ENCODE data around the gene FADD. TPM values are rescaled to one million over a fixed set of nuclear protein-coding genes. Genes with fewer than 3 reads are reported as not detected.
A peak's percentile ranks its signal among the peaks of the same experiment; 100 is the strongest.

FADD gene
- polyA plus RNA-seq, 1 donor (not counting 4 experiments of a cell fraction or from before 2014, with no cell fraction given): 33.7 TPM

DNA sequence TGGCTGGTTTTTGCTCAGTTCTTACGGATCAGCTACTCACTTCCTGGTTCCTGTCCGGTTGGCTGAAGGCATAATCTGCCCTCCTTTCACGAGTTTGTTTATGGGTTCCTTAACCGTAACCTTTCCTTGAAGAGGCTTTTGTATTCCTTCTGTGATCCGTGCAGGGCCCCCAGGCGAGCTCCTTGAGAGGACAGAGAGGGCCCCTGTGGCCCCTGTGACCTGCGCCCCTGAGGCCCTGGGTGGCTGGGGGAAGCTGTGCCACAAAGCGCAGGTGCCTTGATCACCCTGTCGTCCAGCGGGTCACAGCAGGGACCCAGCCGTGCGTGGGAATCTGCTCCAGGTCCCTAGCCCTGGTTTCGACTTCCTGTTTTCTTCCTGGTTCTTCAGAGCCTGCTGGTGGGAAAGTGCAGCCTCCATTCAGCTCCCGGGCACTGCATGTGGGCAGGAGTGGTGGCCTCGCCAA, 27.8 kb upstream of the FADD start:
- Histone ChIP-seq H3K79me2 (ENCODE audit: control insufficient read depth, insufficient read depth, low read length) (no peaks in the 10 kb centered on the region), H3K9me3 (ENCODE audit: control insufficient read depth, low read depth, low read length) (no peaks in the 10 kb centered on the region), H3K27ac (ENCODE audit: control insufficient read depth, insufficient read depth, low read length) (no peak overlapping the region), H3K27me3 (ENCODE audit: control insufficient read depth, extremely low read depth, insufficient read depth, low read length) (no peaks in the 10 kb centered on the region), H3K9ac (ENCODE audit: control insufficient read depth, extremely low read depth, insufficient read depth, low read length) (no peak overlapping the region), H3K4me1 (ENCODE audit: control insufficient read depth, extremely low read depth, insufficient read depth, low read length) (peaks cover 6% of the 10 kb centered on the region), H3K4me2 (ENCODE audit: control insufficient read depth, extremely low read depth, insufficient read depth, low read depth, low read length) (no peak overlapping the region), H3K36me3 (ENCODE audit: control insufficient read depth in 2 of 2, extremely low read depth in 1 of 2, insufficient read depth in 2 of 2, low read length in 2 of 2) (peaks cover 3 to 4% of the 10 kb centered on the region in 2 experiments), H3K9me1 (ENCODE audit: control insufficient read depth, extremely low read depth, insufficient read depth, low read length) (no peaks in the 10 kb centered on the region), H2AFZ (ENCODE audit: control insufficient read depth, low read length) (no peak overlapping the region), H4K20me1 (ENCODE audit: control insufficient read depth, extremely low read depth, insufficient read depth, low read length) (no peaks in the 10 kb centered on the region), H3K4me3 (ENCODE audit: control insufficient read depth in 2 of 3, extremely low read depth in 1 of 3, insufficient read depth in 2 of 3, low read depth in 1 of 3, low read length in 3 of 3) (no peak overlapping the region)
- TF ChIP-seq CTCF (optimal IDR thresholded peaks at IDR 0.05 in 1 of 3, IDR thresholded peaks at IDR 0.05 in 1 of 3, conservative IDR thresholded peaks at IDR 0.05 in 1 of 3; ENCODE audit: extremely low read depth in 1 of 3, insufficient read depth in 2 of 3, low read length in 3 of 3): no peak
- no peak for TF ChIP-seq EZH2 (IDR thresholded peaks at IDR 0.05; ENCODE audit: low read length)
- FAIRE-seq: no peak
- no peak for DNase-seq (ENCODE audit: low read depth, low spot score)
- dilution Hi-C loops (cut with MboI; ENCODE audit: extremely low pct_ligation_motif_present, low sequenced_read_pairs): no loop called here

- Histone ChIP-seq H3K9me1 (ENCODE audit: control insufficient read depth, extremely low read depth, insufficient read depth, low read length) (no peaks in the 10 kb centered on the region), H3K36me3 (ENCODE audit: control insufficient read depth in 2 of 2, extremely low read depth in 1 of 2, insufficient read depth in 2 of 2, low read length in 2 of 2) (peaks cover 3 to 9% of the 10 kb centered on the region in 2 experiments), H3K4me1 (ENCODE audit: control insufficient read depth, extremely low read depth, insufficient read depth, low read length) (peaks cover 6% of the 10 kb centered on the region), H4K20me1 (ENCODE audit: control insufficient read depth, extremely low read depth, insufficient read depth, low read length) (no peaks in the 10 kb centered on the region), H3K9me3 (ENCODE audit: control insufficient read depth, low read depth, low read length) (no peaks in the 10 kb centered on the region), H3K4me2 (ENCODE audit: control insufficient read depth, extremely low read depth, insufficient read depth, low read depth, low read length) (peak overlapping the region; percentile 3), H3K9ac (ENCODE audit: control insufficient read depth, extremely low read depth, insufficient read depth, low read length) (no peak overlapping the region), H3K27ac (ENCODE audit: control insufficient read depth, insufficient read depth, low read length) (no peak overlapping the region), H3K4me3 (ENCODE audit: control insufficient read depth in 2 of 3, extremely low read depth in 1 of 3, insufficient read depth in 2 of 3, low read depth in 1 of 3, low read length in 3 of 3) (no peak overlapping the region), H3K27me3 (ENCODE audit: control insufficient read depth, extremely low read depth, insufficient read depth, low read length) (no peaks in the 10 kb centered on the region), H3K79me2 (ENCODE audit: control insufficient read depth, insufficient read depth, low read length) (no peaks in the 10 kb centered on the region), H2AFZ (ENCODE audit: control insufficient read depth, low read length) (no peak overlapping the region)
- no peak for DNase-seq (ENCODE audit: low read depth, low spot score)
- TF ChIP-seq CTCF (optimal IDR thresholded peaks at IDR 0.05 in 1 of 3, IDR thresholded peaks at IDR 0.05 in 1 of 3, conservative IDR thresholded peaks at IDR 0.05 in 1 of 3; ENCODE audit: extremely low read depth in 1 of 3, insufficient read depth in 2 of 3, low read length in 3 of 3) (peak; percentile 61 to 83 (median 77)), EZH2 (IDR thresholded peaks at IDR 0.05; ENCODE audit: low read length) (no peak)
- dilution Hi-C loops (cut with MboI; ENCODE audit: extremely low pct_ligation_motif_present, low sequenced_read_pairs): no loop called here
- FAIRE-seq: no peak
Measured at GRCh38 chr11:70176940-70177689, 26.0 kb upstream of the FADD start.

Data from keratinocyte (primary cell).